Activated CD4-positive, CD25-positive, alpha-beta regulatory T cell (primary cell): ENCODE results near the gene ATP13A4.

Source experiments
- DNase-seq, 4 experiments: peaks; one replicate each; lab custom pipeline; 2025; lab: John Stamatoyannopoulos, UW

The ATP13A4 gene

DNA sequence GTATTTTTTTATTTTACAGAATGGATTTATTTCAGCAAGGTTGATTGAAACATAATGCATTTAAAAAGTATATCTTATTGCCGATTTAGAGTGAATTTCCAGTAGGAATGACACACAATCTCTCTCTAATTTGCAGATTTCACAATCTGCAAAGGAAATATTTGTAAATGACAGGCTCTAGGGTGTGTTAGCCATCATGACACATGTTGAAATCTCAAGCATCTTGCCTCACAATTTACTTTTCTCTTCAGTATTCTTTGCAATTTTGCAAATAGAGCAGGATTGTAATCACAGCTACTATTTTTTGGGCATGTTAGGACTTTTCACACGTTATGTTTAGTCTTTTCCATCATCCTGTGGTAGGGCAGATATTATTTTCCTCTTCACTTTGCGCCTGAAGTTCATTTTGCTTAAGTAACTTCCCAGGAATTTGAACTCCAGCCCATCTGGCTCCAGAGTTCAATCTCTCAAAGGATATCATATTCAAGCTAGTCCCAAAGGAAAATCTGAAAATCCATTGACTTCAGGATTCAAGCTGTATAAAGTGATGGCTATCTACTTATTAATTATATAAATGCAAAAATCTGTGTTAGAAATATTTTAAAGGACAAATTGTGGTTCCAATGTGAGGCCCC lies 55.4 kb downstream of the ATP13A4 start:
- no peak for DNase-seq

- DNase-seq = no peak
These were observed 56.5 kb downstream of the ATP13A4 start for GRCh38 chr3:193498215-193498614.

DNA sequence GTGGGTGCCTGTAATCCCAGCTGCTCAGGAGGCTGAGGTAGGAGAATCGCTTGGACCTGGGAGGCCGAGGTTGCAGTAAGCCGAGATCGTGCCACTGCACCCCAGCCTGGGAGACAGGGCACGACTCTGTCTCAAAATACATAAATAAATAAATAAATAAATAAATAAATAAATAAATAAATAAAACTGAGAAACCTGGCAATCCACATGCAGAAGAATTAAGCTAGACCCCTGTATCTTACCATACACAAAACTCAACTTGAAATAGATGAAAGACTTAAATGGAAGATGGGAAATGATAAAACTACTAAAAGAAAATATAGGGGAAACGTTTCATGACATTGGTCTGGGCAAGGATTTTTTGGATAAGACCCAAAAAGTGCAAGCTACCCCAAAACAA lies 58.0 kb downstream of the ATP13A4 start:
- DNase-seq = no peak

GRCh38 chr3:193491026-193491425 lies 63.7 kb downstream of the ATP13A4 start:
- DNase-seq = no peak

GRCh38 chr3:193490580-193490979 lies 64.1 kb downstream of the ATP13A4 start:
- no peak for DNase-seq

- DNase-seq = no peak
These were observed 64.7 kb downstream of the ATP13A4 start for GRCh38 chr3:193489949-193490348.

DNA sequence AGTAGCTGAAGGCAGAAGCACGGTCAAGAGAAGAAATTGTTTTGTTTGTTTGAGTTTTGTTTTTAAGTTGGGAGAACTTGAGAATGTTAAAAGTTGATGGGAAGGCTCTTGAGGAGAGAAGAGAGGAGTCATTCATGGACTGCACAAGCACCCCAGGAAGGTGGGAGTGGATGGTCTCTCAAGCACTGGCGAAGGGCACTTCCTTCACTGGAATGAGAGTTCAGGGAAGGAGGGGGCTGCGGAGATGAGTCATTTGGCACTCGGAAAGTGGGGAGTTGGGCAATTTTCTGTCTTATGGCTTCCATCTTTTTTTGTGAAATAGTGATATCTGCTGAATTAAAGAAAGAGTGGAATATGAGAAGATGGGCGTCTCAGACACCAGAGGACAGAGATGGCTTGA lies 66.0 kb downstream of the ATP13A4 start:
- DNase-seq = no peak

DNA sequence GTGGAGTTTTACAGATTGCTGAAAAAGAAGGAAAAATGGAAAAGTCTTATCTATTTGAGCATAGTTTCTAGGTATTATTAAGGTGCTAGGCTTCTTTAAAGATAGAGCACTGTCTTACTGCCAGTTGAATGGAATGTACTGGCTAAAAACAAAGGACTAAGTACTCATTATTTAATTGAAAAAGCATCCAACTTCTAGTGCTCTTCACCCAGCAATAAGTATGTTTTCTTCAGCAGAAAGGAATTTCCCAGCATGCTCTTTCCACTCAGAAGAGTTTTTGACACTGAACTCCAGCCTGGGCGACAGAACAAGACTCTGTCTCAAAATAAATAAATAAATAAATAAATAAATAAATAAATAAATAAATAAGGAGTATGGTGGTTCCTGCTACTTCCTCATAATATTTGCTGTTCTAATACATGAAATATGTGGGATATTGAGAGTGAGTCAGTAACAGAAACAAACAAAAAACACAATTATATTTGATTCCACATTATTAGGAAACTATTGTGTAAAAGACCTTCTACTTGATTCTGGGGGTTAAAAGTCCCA lies 70.6 kb downstream of the ATP13A4 start:
- DNase-seq = no peak

- DNase-seq = no peak
These were observed 73.3 kb downstream of the ATP13A4 start for GRCh38 chr3:193481436-193481835.

DNA sequence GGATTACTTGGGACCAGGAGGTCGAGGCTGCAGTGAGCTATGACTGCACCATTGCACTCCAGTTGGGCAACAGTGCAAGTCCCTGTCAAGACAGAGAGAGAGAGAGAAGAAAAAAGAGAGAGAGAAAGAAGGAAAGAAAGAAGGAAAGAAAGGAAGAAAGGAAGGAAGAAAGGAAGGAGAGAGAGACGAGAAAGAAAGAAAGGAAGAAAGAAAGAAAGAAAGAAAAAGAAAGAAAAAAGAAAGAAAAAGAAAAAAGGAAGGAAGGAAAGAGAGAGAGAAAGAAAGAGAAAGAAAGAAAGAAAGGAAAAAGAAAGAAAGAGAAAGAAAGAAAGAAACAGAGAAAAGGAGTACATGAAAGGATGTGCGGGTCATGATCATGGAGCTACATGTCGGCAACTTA lies 80.2 kb downstream of the ATP13A4 start:
- DNase-seq = no peak

- no peak for DNase-seq
These were observed 84.0 kb downstream of the ATP13A4 start for GRCh38 chr3:193470710-193471109.

DNA sequence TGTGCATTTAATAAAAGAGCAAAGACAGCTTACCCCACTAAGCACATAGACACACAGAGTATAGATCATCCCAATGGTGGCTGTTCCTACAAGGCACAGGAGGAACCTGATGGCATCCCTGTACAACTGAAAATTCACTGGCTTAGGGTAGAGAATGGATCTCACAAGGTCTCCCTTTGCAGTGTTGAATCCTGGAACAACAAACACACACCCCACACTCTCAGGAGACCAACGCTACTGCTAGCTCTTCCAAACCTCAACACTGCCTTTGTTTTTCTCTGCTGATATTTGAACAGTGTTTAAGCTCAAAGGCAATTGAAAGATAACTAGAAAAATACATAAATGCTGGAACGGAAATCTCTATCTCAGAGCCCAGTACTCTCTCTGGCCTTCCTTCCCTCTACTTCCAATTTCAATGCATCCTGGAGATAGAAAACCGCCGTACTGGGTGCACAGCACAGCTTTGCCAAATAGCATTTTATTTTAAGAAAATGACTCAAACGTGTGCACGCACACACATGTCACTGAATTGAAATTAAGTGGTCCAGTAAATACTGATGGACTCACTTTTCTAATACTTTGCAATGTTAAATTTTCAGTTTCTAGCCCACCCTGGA lies 88.6 kb downstream of the ATP13A4 start:
- DNase-seq = no peak

DNA sequence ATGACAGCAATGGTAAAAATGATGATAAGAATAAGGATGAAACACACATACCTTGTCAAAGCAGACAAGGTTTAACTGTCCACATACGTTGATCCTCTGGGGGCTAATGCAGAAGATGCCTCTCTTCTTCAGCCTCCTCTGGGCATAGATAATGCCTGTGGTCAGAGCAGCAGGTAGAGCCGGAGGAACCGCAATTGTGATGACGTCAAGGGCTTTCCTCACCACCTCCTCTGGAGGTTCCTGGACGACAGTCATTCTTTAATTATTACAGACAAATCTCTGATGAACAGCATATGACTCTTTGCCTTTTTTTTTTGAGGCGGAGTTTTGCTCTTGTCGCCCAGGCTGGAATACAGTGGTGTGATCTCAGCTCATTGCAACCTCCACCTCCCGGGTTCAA lies 89.8 kb downstream of the ATP13A4 start:
- DNase-seq = no peak

DNA sequence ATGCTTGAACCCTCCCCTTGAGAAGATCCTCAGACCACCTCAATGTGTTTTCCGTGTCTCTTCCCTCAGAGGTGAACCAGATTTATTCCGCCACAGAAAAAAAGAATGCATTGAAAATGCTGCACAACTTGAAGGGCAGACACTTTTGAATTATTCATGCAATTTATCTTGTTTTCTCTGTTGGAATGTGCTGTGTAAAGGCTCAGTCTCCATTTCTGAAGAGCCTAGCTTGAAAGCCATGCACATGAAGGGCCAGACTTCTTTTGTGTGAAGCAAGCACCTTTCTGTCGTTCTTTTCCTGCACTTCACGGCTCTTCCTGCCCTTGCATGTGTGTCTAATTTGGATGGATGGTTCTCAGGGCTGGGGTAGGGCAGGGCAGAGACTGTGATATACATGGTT lies 97.2 kb downstream of the ATP13A4 start:
- no peak for DNase-seq

DNA sequence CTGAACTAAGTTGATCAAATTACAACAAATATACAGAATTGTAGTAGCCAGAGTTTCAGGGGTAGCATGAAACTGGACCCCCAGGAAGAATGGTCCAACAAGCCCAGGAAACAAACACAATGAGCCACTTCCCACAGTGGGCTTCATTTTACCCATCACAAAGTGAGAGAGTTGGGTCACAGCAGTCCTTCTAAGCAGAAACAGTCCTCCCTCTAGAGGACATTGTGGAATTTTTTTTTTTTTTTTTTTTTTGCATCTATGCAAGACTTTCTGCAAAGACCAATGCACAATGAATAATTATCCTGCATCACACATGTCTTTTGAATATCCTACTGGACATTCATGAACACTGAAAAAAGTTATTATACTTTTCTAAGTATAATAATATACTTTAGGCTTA lies 102.4 kb downstream of the ATP13A4 start:
- DNase-seq = no peak

DNA sequence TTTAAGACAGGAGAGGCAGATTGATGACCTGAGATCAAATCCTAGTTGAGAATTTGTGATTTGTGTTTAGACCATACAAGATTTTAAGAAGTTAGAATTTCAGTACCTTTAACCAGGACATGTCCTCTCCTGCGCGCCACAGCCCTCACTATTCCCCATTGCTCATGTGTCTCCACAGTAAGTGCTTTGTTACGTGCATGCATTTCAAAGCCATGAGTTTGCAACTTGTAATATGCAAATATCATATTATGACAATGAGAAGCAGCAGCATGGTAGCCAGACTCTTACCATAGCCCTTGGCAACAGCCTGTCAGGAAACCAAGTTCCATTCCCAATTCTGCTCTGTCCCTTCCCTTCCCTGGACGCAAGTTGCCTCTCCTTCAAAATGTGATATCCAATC lies 102.8 kb downstream of the ATP13A4 start:
- DNase-seq = no peak

DNA sequence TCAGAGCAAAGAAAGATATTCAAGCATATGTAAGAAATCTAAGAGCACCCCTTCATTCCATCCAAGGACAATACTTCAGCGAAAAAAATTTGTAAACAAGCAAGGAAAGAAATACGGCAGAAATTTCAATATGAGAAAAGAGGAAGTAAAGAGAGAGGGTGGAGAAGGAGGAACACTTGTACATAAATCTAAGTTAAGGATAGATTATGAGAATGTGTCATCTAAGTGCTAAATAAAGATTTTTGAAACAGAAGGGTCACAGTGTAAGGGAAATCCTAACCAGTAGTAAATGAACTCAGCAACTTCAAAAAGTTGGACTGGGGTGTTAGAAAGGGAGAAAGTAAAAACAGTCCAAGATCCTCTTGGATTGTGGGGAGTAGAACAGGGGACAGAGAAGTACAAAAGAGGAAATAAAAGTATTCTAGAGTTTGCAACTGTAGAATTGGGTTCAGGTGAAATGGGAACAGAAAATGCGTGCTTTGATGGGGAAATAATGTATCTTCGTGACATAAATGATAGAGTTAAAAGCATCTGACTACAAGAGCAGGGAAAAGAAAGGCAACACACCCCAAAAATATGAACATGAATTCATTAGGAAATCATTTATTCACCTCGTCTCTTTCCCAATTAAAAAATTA lies 107.6 kb downstream of the ATP13A4 start:
- no peak for DNase-seq

- DNase-seq = no peak
These were observed 115.3 kb downstream of the ATP13A4 start for GRCh38 chr3:193439423-193439822.

DNA sequence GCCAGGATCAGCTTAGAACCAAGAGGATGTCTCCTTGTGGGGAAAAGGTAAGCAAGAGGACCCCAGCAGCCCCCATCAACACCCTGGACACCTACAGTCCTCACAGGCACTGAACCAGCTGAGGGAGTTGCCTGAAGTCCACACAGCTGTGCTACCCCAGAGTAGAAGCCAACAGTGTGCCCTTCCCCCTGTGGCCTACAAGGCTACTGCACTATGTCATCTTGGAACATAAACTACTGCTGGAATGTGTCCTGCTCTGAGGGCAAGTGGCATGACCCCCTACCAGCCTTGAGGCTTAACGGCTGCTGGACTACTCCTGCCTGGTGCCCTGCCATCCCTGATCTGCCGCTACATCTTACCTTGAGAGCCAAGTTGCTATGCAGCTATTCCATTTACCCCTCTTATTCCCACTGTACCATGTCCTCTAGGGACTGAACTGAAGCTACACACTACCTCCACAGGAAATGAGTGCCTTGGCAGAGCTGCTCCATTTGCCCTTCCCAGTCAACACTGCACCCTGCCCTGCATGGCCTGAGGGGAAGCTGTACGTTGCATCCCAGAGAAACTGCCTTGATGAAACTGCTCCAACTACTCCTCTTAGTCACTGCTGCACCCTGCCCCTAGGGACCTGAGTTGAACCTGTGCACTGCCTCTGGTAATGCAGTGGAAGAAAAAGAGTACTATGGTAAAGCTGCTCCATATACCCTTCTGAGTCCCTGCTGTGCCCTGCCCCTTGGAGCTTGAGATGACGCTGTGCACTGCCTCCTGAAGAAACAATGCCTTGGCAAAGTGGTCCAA lies 135.9 kb downstream of the ATP13A4 start:
- DNase-seq = no peak

- DNase-seq = no peak
These were observed 138.1 kb downstream of the ATP13A4 start for GRCh38 chr3:193416629-193417028.

DNA sequence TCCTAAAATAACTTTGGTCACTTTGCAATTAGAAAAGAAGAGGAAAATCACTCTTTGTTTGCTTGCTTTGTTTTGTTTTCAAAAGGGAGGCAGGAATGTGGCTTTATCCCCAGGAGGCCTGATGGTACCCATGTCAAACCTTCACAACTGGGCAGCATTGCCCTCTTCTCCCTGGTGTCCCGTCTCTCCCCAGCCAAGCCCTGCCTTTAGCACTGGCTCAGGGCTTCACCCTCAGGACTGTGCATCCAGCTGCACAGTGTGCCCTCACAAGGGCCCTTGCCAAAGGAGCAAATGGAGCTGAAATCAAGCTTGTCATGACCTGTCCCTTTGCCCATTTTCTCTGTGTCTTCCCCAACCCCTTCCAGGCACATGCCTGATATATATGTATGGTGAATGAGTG lies 147.0 kb downstream of the ATP13A4 start:
- DNase-seq = no peak

GRCh38 chr3:193407112-193407511 lies 147.6 kb downstream of the ATP13A4 start:
- no peak for DNase-seq

GRCh38 chr3:193403307-193403706 lies 151.4 kb downstream of the ATP13A4 start:
- DNase-seq = no peak
